Ectodermal cell (in vitro differentiated cells): Measurements from ENCODE around the gene MMP7.

Source experiments
- H3K27ac ChIP-seq: 2 replicates; pipeline ENCODE4 v1.7.0; 2013; ENCODE audit warnings: mild to moderate bottlenecking, low read depth, low read length; ENCODE audit not compliant: insufficient read depth, poor library complexity, severe bottlenecking
- H3K27me3 ChIP-seq: 2 replicates; pipeline ENCODE4 v1.7.0; 2013; ENCODE audit warnings: mild to moderate bottlenecking, low read length; ENCODE audit not compliant: insufficient read depth, control insufficient read depth, poor library complexity, severe bottlenecking
- H3K36me3 ChIP-seq: one replicate; pipeline ENCODE4 v1.7.0; 2013; ENCODE audit warnings: low read length; ENCODE audit not compliant: control insufficient read depth, insufficient read depth
- H3K4me1 ChIP-seq: one replicate; pipeline ENCODE4 v1.7.0; 2013; ENCODE audit warnings: low read length; ENCODE audit not compliant: control insufficient read depth, insufficient read depth
- H3K4me3 ChIP-seq: 2 replicates; pipeline ENCODE4 v1.7.0; 2013; ENCODE audit warnings: low read depth, low read length, control low read depth; ENCODE audit not compliant: insufficient read depth
- H3K9me3 ChIP-seq: 2 replicates; pipeline ENCODE4 v1.7.0; 2013; ENCODE audit warnings: mild to moderate bottlenecking, low read length, moderate library complexity; ENCODE audit not compliant: control insufficient read depth
- WGBS, 2 experiments: methylation state at CpG; one replicate each; pipeline ENCODE4 v1.1.7; 2013; ENCODE audit warnings: missing lambda C conversion rate in 2 of 2; 5-methylcytosine and 5-hydroxymethylcytosine counted together

MMP7 gene

DNA sequence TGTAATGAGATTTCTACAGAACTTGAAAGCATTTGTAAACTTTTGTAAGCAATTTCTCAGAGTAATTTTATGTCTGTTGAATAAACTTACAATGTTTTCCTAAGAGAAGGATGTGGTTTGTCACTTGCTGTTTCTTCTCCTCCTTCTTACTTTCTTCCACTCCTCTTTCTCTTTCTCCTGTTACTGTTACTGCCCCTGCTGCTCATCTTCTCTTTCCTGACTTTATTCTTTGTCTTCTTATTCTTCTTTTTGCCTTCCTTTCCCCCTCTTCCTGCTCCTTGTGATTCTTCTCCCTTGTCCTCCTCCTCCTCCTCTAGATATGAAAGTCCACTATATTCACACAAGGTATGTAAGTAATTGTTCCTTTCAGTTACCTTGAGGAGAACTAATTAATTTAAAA lies 31.1 kb upstream of the MMP7 start:
- H3K4me3 ChIP-seq: no peak overlapping the region
- no peak overlapping the region for H3K27ac ChIP-seq
- H3K36me3 ChIP-seq: no peaks in the 10 kb centered on the region
- H3K9me3 ChIP-seq: no peaks in the 10 kb centered on the region
- no peaks in the 10 kb centered on the region for H3K4me1 ChIP-seq
- H3K27me3 ChIP-seq: no peaks in the 10 kb centered on the region

DNA sequence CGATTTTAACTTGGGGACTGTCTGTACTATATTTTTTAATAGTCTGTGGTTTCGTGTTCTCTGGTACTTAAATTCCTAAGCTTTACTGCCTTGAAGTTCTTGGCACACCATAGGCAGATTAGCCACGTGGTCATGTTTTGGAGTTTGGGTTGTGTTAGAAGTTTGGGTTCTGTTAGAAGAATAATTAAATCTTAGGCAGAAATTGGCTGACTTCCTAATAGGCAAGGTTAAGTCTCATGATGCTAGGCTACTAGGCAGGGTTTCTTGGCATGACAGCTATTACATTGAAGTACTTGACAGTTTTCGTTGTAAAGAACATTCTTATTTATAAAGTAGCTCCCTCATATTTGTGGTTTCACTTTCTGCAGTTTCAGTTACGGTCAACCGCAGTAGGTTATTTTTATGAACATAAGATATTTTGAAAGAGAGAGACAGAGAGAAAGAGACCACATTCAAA lies 30.0 kb upstream of the MMP7 start:
- Histone ChIP-seq H3K27me3 (no peaks in the 10 kb centered on the region), H3K4me3 (no peak overlapping the region), H3K27ac (no peak overlapping the region), H3K9me3 (no peaks in the 10 kb centered on the region), H3K36me3 (no peaks in the 10 kb centered on the region), H3K4me1 (no peaks in the 10 kb centered on the region)
- WGBS, 2 experiments: 91 to 95% methylated on average over 4 of the region's 6 CpGs

DNA sequence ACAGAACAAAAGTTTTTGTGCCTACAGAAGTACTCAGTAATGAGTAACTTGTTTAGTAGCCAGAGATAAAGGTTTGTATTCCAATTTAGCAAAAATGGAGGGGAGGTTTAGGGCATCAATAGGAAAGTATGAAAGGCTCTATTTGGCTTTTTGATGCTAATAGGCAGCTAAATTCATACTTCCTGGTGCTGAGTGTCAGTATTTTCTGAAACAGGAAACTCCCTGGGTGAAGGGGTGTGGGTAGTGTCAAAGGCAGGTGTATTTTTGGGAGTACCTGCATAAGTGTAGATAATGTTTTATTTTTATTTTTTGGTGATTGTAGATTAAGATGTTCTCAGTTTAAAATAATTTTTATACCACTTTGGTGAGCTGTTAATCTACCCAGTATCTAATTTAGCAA lies 29.3 kb upstream of the MMP7 start:
- H3K4me3 ChIP-seq: no peak overlapping the region
- no peaks in the 10 kb centered on the region for H3K4me1 ChIP-seq
- no peaks in the 10 kb centered on the region for H3K9me3 ChIP-seq
- H3K27me3 ChIP-seq: no peaks in the 10 kb centered on the region
- H3K36me3 ChIP-seq: no peaks in the 10 kb centered on the region
- no peak overlapping the region for H3K27ac ChIP-seq

DNA sequence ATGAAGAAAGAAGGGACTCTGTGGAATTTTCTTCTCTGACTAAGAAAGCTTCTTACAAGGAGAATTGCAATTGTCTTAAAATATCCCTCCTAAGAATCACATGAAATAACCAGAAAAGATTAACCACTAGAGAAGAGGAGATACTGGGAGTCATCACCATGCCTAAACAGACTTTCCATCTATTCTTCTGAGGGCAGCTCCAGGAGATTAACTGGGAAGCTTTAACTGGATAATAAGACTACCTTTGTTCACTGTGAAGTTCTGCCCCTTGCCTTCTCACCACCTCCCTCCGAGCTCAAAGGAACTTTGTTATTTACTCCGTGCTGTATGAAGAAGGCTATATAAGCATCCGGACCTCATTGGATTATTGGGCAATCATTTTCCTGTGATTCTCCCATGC lies 24.5 kb upstream of the MMP7 start:
- Histone ChIP-seq H3K4me3 (no peak overlapping the region), H3K27me3 (no peaks in the 10 kb centered on the region), H3K27ac (no peak overlapping the region), H3K4me1 (no peaks in the 10 kb centered on the region), H3K9me3 (no peaks in the 10 kb centered on the region), H3K36me3 (no peaks in the 10 kb centered on the region)
- 90 to 98% methylated on average over 3 of the region's 3 CpGs for WGBS, 2 experiments

DNA sequence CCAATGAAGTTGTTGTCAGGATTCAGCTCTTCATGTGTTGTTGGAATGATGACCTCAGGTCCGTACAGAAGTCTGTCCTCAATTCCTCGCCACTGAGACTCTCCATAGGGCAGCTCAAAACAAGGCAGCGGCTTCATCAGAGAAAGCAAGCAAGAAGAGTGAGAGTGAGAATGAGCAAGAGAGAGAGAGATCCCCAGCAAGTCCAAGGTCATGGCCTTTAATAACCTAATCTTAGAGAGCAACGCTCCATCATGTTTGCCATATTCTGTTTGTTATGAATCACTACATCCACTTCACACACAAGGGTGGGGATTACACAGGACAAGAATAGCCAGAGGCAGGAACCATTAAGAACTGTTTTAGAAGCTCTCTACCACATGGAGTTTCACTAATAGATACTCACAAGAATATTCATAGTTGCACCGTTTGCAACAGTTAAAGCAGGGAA lies 23.3 kb upstream of the MMP7 start:
- H3K27ac ChIP-seq: no peak overlapping the region
- H3K9me3 ChIP-seq: no peaks in the 10 kb centered on the region
- no peaks in the 10 kb centered on the region for H3K27me3 ChIP-seq
- no peaks in the 10 kb centered on the region for H3K36me3 ChIP-seq
- WGBS, 2 experiments: 81 to 86% methylated on average over 5 of the region's 5 CpGs
- no peaks in the 10 kb centered on the region for H3K4me1 ChIP-seq
- no peak overlapping the region for H3K4me3 ChIP-seq

DNA sequence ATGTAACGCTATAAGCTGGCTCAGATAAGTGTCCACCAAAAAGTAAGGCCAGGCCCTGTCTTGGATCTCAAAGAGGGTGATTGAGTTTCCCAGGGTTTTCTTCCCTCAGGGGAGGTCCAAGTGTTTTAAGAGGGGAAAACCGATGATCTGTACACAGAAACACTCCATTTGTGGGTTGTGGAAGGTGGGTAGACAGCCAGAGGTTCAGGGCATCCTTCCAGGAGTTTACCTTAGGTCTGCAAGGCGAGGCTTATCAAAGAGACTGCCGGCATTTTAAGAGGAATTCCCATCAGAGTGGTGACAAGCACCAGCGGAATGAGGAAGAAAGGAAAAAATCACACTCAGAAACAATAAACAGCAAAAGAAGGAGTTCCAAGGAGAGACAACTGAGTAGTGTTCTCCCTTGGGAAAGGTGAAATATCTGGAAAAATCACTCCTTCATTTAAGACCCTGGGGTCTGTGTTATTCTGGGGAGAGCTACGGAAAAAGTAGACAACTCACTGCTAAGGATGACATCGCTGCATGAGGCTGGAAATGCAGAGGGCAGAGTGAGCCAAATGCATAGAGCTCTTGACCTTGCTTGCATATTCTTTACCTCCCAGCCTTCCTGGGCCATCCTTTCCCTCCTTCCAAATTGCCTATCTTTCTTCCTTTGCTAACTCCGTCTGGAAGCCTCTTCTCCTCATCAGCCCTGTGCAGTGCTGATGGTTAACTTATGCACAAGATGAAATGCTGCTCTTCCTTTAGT lies 22.1 kb upstream of the MMP7 start:
- no peaks in the 10 kb centered on the region for H3K27me3 ChIP-seq
- H3K9me3 ChIP-seq: no peaks in the 10 kb centered on the region
- 90 to 93% methylated on average over 8 of the region's 8 CpGs for WGBS, 2 experiments
- no peak overlapping the region for H3K4me3 ChIP-seq
- no peaks in the 10 kb centered on the region for H3K36me3 ChIP-seq
- H3K4me1 ChIP-seq: no peaks in the 10 kb centered on the region
- H3K27ac ChIP-seq: no peak overlapping the region

DNA sequence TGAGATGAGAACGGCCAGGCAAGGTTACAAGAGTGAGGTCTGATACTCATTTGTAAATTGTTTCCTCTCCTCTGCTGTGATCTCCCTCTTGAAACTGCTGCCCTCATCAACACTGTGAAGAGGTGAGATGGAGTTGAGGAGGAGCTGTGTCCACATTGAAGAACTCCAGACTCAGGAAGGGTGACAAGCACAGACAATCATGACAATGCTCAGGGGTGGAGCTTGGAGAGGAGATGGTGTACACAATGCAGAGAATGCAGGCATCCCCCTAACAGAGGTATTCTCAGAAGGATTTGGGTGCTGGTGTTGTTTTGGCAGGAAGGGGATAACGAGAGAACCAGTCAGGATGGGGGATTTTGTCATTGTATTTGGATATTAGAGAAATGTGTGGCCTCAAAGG lies 21.5 kb upstream of the MMP7 start:
- no peaks in the 10 kb centered on the region for H3K27me3 ChIP-seq
- WGBS, 2 experiments: 83 to 90% methylated on average over 2 of the region's 2 CpGs
- no peaks in the 10 kb centered on the region for H3K36me3 ChIP-seq
- no peaks in the 10 kb centered on the region for H3K4me1 ChIP-seq
- H3K27ac ChIP-seq: no peak overlapping the region
- H3K4me3 ChIP-seq: no peak overlapping the region
- H3K9me3 ChIP-seq: no peaks in the 10 kb centered on the region

DNA sequence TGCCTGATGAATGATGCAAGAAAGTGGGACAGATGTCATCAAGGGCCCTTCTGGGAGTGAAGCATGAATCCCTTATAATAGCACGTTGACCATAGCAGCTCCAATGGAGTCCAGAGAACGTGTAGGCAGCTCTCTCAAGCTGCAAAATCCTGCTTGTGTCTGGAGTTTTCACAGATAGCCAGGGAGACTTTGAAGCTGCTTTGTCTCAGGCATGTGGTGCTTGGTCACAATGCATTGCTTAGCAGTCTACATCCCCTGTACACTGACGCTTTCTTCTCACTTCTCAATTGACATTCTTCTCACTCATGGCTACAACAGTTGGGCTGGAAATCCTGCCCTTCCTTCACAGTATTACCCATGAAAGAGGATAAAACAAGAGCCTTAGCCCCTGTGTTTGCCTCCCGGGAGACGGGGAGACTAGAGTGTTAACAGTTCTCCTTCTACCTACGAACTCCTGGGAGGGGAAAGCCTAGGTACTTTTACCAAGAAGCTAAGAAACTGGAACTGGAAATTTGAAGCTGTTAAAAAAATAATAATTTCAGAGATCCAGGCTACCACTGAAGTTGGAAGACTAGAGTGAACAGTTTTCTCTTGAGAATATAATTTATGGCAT lies 20.7 kb upstream of the MMP7 start:
- Histone ChIP-seq H3K27me3 (no peaks in the 10 kb centered on the region), H3K4me1 (no peaks in the 10 kb centered on the region), H3K36me3 (no peaks in the 10 kb centered on the region), H3K4me3 (no peak overlapping the region), H3K9me3 (no peaks in the 10 kb centered on the region), H3K27ac (no peak overlapping the region)
- WGBS, 2 experiments: 81 to 88% methylated on average over 6 of the region's 6 CpGs

DNA sequence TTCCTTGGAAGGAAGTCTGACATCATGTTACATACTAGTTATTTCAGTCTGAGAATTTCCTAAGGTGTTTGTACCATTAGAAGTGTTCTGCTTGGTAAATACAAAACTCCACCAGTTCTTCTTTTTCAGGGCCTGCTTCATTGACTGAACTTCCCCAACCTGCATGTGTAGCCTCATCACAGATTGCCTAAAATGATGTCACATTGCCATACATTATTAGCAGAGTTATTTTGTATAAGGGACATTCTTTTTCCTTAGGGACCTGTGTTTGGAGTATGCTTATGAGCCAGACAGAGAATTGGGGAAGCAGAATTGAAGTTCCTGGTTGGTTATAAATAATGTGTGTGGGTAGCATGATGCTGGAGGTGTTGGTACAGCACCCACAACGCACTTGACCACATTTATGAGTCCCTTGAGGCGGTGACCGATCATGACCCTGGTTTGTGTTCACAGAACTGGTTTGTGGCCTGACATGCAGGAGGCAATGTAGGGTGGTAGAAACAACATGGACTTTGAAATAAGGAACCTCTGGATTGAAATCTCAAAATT lies 16.4 kb upstream of the MMP7 start:
- Histone ChIP-seq H3K4me1 (no peaks in the 10 kb centered on the region), H3K4me3 (no peak overlapping the region), H3K27ac (no peak overlapping the region), H3K9me3 (no peaks in the 10 kb centered on the region), H3K36me3 (no peaks in the 10 kb centered on the region), H3K27me3 (no peaks in the 10 kb centered on the region)
- WGBS, 2 experiments: 96 to 99% methylated on average over 3 of the region's 3 CpGs

DNA sequence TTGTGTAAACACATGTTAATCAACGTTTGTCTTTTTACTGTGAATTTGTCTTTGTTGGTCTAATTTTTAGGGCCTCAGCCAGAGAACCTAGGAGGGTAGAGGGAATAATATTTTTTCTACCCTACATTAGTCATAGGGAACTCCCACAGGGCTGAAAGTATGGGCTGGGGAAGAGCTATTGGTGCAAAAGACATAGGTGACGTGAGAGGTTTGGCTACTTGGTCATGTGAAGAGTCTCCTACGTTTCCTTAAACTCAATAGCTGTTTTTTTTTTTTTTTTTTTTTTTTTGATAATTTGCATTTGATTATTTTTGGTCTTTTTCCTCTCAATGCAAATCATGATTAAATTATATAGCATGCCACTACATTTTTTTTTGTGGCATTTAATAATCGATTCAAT lies 15.9 kb upstream of the MMP7 start:
- Histone ChIP-seq H3K4me3 (no peak overlapping the region), H3K9me3 (no peaks in the 10 kb centered on the region), H3K27me3 (no peaks in the 10 kb centered on the region), H3K4me1 (no peaks in the 10 kb centered on the region), H3K27ac (no peak overlapping the region), H3K36me3 (no peaks in the 10 kb centered on the region)
- WGBS, 2 experiments: 83 to 97% methylated on average over 1 to 3 of the region's 4 CpGs
